ENCODE measurements around the gene DNAI2.

GRCh38 chr17:74259667-74260524, 14.1 kb upstream of the DNAI2 start:
- TF ChIP-seq CTCF (IDR thresholded peaks at IDR 0.05; ENCODE audit: borderline replicate concordance, extremely low read depth, low read length, poor library complexity, severe bottlenecking), result no peak
- TF ChIP-seq EZH2 (IDR thresholded peaks at IDR 0.05; ENCODE audit: borderline replicate concordance, low read depth, low read length, severe bottlenecking), result no peak

Measured in DND-41 (cell line).